Dermis blood vessel endothelial cell (primary cell): Measurements from ENCODE around the gene FRMPD1. TPM values are rescaled to one million over a fixed set of nuclear protein-coding genes. Genes with fewer than 3 reads are reported as not detected.
"Not testable (repeated sequence)": the region's sequence is repeated elsewhere in the genome, so short reads cannot be mapped to it uniquely, and the experiment has no call there.

ENCODE experiments used
- DNase-seq: peaks from one replicate; pipeline ENCODE4 v3.0.0; 2010
- total RNA-seq: library from RNA; depleted of rRNA; stranded (reverse); fragments of >200 nt; gene quantifications from 2 replicates; pipeline ENCODE4 v1.2.3, GENCODE V29; 2014

Gene FRMPD1
- total RNA-seq, 1 donor from 2014 or later: not detected

DNA sequence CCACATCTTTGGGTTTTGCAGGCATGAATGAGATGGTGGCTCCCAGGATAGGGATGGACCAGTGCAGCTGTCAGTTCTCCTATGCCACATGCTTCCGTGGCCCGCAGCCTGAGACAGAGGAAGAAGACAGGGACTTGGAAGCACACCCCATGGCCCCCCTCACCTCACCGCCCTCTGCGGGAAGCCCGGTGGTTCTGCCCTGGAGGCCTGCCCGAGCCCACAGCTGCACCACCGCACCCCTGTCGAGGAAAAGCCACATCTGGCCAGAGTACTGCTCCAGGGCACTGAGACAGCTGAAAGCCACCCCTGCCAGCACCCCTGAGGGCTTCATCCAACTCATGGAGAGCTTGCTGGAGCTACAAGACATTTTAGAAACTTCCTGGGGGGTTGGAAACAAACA, 95.2 kb downstream of the FRMPD1 start:
- no peak for DNase-seq

DNA sequence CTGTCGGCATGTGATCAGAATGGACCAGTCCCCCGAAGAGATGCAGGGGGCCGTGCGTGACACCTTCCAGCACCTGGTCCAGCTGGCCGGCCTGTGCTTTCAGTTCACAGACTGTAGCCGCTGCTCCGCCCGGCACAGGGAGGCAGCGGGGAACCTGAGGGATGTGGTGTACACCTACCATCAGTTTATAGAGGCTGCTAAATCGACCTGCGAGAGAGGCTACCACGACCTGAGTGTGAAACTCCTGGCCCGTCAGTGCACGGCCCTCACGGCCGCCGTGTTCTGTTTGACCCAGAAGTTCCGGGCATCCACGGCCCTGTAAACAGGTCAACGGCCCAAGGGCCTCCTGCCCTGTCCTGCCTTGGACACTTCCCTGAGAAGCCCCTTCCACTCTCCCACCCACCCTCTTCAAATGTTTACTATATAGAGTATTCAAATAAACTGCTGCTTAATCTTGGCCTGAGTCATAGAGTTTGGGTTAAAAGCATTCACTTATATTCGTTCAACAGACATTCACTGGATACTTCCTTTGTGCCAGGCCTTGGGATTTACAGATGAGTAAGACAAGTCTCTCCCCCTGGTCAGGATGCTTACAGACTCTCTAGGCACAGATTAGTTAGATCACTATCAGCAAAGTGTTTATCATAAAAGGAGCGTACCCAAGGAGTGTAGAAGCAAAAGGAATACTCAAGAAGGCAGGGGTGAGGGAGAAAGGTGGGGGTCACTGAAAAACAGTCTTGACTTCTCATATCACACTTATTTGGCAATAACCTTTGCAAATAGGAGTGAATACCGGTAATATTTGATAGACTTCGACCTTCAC, 95.9 kb downstream of the FRMPD1 start:
- peak; percentile 2 for DNase-seq

DNA sequence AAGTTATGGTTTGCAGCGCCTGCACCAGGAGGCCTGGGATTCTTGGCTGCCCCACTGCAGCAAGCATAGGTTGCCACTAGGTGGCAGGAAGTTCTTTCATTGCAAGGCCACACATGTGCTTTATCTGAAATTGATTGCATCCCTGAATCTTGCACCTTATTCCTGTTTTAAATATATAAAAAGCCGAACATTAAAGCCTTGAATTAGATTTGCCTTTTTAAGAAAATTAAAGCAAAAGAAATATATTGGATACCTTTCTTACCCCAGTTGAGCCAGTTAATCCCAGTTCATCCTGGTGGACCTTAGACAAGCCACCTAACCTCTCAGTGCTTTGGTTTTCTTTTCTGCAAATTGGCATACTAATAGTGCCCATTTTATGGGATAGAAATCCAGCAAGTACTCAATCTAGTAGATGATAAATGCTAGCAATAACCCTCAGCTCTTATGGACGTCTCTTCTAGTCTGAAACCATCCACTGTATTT, 96.6 kb downstream of the FRMPD1 start:
- DNase-seq: peak; percentile 80

DNA sequence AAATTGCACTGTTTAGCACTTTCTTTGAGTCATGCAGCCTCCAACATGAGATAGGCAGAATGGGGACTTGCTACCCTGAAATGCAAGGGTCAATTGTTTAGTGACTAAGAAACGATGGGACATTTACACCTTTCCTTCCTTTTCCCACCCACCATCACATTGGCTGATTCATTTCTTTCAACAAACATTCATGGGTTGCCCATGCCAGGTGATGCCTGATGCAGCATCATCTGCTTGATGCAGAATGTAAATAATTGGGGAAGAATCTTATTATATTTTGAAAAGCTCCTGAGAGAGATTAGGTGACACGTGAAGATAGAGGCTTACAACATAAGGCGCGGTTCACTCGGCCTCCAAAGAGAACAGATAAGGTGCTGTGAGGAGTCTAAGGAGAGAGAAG, 98.4 kb downstream of the FRMPD1 start:
- no peak for DNase-seq

DNA sequence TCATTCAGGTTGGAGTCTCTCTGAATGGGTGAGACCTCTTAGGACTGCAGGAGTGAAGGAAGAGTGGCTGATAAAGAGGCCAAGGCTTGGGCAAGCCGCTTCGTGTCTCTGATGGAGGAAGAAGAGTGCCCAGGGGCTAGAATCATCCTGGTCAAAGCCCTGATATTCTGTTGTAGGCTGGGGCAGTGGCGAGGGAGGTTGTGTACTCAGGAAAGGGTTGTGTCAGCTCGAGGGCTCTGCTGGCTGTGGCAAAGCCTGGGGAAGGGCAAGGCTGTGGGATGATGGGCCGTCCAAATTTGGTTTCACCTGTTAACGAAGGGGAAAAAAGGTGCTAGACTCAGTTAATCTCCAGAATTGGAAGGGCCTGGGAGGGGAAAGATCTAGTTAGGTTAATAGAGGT, 100.4 kb downstream of the FRMPD1 start:
- no peak for DNase-seq

DNA sequence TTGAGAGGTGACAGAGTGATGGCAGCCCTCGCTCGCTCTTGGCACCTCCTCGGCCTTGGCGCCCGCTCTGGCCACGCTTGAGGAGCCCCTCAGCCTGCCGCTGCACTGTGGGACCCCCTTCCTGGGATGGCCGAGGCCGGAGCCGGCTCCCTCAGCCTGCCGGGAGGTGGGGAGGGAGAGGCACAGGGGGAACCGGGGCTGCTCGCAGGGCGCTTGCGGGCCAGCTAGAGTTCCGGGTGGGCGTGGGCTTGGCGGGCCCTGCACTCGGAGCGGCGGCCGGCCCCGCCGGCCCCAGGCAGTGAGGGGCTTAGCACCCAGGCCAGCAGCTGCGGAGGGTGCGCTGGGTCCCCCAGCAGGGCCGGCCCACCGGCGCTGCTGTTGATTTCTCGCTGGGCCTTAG, 101.0 kb downstream of the FRMPD1 start:
- not testable (repeated sequence) for DNase-seq

DNA sequence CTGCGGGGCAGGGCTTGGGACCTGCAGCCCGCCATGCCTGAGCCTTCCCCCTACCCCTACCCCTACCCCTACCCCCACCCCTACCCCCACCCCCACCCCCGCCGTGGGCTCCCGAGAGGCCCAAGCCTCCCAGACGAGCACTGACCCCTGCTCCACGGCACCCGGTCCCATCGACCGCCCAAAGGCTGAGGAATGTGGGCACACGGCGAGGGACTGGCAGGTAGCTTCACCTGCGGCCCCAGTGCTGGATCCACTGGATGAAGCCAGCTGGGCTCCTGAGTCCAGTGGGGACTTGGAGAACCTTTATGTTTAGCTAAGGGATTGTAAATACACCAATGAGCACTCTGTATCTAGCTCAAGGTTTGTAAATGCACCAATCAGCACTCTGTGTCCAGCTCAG, 101.4 kb downstream of the FRMPD1 start:
- DNase-seq: not testable (repeated sequence)

DNA sequence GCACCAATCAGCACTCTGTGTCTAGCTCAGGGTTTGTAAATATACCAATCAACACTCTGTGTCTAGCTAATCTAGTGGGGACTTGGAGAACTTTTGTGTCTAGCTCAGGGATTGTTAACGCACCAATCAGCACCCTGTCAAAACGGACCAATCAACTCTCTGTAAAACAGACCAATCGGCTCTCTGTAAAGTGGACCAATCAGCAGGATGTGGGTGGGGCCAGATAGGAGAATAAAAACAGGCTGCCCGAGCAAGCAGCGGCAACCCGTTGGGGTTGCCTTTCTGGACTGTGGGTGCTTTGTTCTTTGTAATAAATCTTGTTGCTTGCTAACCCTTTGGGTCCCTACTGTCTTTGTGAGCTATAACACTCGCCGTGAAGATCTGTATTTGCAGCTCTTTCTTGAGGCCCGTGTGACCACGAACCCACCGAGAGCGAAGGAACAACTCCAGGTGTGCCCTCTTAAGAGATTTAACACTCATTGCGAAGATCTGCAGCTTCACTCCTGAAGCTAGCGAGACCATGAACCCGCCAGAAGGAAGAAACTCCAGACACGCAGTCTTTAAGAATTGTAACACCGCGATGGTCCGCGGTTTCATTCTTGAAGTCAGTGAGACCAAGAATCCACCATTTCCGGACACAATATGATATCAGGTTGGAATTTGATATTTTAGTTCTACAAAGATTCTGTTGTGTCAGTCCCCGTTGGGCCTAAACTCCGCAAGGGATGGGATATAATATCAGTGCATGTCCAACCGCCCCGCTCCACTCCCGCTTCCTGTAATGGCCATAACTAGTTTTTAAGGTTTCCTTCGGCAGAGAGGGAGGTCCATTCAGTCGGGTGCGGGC, 102.1 kb downstream of the FRMPD1 start:
- DNase-seq: no peak

DNA sequence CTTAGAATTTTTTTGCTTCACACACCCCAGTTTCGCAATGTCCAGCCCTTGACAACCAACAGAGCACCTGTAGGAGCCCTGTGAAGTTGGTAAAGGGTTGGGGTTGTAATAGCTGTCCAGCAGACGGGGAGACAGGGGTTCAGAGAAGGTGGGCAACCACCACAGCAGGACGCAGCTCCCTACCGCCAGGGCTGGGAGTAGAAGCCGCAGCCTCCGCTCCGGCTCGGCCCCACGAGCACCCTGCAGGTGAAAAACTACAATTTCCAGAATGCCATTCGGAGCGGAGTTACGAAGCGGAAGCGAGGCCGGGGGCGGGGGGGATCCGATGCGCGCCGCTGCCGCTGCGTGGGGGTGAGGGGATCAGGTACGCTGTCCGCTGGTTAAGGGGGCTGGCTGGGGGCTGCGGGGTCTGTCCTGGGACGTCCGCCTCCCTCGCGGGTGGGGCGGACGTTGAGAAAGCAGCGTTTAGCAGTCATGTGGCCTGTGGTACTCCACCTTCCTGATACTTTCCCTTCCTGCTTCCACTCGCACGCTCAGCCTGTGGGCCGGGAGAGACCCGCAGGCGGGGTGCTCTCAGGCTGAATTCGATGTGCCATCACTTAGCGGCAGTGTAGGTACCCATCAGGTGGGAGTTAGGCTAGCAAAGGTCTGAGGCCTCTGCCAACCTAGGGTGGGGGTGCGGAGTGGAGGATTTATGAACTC, 102.9 kb downstream of the FRMPD1 start, which contains the start of gene TRMT10B:
TRMT10B (plus strand) TSS at position 317 of the 702 bp plus-strand sequence. CDS start 8,127 bp downstream, outside the sequence.
- DNase-seq: peak; percentile 78

DNA sequence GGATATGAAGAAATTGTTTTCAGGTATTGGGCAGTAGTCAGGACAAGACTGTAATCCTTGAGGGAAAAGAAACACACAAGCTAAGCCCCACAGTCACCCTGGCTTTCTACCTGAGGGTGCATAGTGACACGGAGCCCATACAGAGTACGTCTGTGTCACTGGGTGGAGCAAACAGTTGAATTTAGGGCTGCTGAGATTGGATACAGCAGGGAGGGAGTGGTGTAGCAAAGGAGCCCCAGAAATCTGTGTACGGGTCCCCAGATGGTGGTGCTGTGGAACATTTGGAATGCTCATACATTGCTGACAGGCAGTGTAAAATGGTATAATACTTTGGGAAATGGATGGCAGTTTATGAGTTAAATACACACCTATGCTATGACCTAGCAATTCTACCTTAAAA, 108.0 kb downstream of the FRMPD1 start:
- no peak for DNase-seq

DNA sequence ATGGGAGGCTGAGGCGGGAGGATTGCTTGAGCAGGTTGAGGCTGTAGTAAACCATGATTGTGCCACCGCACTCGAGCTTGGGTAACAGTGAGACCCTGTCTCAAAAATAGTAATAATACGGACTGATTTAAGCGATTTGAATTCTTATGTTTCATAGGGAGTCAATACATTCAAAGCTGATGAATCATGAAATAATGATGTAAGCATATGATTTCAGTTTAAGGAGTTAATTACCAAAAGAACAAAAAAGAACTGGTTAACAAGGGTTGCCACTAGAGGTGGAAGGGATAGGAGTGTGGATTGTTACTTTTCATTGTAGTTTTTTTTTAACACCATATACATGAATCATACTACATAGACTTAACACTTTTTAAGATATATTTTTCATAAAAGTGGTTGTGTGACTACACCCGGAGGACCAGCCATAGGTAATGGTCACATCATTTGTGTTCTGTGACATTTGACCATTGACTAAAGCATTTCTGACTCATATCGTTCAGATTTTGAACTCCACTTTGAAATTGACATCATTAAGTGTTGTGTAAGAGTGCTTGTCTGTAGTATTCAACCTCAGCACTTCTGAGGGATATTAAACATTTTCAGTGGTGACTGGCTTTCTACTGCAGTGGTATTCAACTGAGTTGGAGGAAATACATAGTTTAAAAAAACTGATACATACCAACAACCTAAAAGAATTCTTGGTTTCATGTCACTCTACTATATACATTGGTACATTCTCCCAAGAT, 109.8 kb downstream of the FRMPD1 start:
- DNase-seq: no peak

DNA sequence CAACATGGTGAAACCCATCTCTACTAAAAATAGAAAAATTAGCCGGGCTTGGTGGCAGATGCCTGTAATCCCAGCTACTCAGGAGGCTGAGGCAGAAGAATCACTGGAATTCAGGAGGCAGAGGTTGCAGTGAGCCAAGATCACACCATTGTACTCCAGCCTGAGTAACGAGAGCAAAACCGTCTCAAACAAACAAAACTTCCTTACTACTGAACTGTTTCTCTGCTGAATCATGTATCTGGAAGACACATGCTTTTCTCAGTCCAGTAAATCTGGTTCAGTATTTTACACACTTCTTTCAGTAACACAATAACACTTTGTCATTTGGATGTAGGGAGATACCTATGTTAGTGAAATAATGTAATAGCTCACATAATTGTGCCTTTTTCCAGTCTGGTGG, 110.8 kb downstream of the FRMPD1 start:
- DNase-seq: peak; percentile 4

DNA sequence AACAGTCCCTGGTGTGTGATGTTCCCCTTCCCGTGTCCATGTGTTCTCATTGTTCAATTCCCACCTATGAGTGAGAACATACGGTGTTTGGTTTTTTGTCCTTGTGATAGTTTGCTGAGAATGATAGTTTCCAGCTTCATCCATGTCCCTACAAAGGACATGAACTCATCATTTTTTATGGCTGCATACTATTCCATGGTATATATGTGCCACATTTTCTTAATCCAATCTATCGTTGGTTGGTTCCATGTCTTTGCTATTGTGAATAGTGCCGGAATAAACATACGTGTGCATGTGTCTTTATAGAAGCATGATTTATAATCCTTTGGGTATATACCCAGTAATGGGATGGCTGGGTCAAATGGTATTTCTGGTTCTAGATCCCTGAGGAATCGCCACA, 114.5 kb downstream of the FRMPD1 start:
- not testable (repeated sequence) for DNase-seq

DNA sequence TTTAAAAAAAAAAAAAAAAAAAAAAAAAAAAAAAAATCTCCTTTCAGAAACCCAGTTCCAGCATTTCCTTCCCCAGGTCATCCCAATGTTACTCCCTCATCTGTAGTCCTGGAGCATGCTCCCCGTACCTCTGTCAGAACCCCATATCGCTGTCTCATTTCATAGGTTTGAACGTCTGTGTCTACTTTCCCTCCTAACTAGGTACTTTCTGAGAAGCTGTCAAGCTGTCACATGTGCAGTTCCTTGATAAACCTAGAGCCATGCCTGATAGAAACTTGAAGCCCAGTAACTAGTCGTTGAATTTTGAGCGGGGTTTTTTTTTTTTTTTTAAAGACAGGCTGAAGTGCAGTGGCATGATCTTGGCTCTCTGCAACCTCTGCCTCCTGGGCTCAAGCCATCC, 118.6 kb downstream of the FRMPD1 start:
- no peak for DNase-seq

DNA sequence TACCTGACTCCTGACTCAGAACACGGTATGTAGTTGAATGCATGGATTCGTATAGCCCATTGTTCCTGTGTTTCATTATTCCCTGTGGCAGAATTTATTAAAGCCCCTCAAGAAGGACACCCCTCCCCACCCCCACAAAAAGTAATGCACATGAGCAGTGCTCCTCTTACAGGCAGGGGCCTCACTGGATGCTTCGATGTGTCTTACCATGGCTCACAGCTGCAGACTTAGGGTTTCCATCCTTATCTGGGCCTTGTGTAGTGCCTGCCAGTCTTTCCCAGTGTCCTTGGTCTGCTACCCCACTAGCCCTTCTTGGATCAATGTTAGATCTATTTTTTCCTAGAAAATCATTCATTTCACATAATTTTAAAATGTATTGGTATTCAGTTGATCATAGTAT, 119.2 kb downstream of the FRMPD1 start:
- DNase-seq: no peak

DNA sequence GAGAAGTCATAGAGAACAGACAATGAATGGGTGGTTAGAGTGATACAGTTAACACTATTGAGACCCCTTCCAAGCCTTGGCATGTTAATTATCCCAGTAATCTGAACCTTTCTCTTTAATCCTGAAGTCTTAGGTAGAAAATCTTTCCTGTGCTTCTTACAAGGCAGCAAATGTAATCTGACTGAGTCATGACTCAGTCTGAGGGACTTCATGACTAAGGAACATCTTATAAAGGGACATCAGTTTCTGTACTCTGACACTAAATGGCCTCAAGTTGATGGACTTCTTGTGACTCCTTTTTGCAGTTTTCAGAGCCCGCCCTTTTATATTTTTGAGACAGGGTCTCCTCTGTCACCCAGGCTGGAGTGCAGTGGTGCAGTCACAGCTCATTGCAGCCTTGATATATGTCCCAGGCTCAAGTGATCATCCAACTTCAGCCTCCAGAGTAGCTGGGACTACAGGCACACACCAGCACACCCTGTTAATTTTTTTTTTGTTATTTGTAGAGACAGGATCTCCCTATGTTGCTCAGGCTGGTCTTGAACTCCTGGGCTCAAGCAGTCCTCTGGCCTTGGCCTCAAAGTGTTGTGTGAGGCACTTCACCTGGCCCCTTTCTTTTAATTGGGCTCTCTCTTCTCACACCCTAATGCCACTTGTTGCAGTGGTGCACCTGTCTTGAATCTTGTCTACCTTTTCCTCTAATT, 124.6 kb downstream of the FRMPD1 start:
- DNase-seq: no peak

DNA sequence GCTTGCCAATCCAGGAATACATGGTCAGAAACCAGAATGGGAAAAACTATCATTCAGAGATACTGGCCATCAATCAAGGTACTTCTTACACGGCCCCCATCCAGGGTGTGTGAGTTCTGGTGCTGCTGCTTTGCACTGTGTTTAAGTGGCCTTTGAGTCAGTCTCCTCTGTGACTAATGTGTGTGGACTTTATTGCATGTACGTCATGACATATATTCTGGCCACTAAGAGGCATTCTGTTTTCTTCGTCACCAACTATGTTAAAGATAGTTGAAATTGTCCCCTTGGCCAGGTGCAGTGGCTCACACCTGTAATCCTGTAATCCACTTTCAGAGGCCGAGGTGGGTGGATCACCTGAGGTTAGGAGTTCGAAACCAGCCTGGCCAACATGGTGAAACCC, 125.6 kb downstream of the FRMPD1 start:
- no peak for DNase-seq

DNA sequence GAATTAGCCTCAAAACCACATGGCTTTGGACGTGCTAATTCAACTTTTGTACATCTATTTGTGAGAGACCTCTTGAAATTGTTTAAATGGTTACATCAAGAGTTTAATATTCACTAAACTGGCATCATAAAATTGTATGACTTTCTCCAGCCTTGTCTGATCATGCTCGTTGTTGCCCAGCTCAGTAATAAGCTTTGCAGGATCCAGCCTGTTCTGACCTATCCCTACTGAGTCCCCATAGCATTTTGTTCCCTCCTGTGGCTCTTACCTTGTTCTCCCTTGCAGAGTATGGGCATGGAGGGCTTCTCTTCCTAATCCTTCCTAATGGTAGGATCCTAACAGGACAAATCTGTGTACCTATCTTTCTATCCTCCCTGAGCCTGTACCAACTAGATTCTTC, 127.8 kb downstream of the FRMPD1 start:
- no peak for DNase-seq

DNA sequence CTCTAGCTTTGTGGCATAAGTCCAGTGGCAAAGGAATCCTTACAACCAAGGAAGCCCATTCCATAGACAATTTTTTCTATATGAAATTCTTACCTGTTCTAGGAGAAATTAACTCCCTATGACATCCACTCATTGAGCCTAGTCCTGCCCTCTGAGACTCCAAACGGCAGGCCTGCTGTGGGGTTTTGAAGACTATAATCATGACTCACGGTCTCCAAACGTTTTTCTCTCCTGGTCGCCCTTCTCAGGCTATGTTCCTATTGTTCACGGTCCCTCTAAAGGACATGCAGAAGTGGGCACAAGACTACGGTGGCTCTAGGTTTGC, 133.5 kb downstream of the FRMPD1 start:
- DNase-seq: peak; percentile 46

DNA sequence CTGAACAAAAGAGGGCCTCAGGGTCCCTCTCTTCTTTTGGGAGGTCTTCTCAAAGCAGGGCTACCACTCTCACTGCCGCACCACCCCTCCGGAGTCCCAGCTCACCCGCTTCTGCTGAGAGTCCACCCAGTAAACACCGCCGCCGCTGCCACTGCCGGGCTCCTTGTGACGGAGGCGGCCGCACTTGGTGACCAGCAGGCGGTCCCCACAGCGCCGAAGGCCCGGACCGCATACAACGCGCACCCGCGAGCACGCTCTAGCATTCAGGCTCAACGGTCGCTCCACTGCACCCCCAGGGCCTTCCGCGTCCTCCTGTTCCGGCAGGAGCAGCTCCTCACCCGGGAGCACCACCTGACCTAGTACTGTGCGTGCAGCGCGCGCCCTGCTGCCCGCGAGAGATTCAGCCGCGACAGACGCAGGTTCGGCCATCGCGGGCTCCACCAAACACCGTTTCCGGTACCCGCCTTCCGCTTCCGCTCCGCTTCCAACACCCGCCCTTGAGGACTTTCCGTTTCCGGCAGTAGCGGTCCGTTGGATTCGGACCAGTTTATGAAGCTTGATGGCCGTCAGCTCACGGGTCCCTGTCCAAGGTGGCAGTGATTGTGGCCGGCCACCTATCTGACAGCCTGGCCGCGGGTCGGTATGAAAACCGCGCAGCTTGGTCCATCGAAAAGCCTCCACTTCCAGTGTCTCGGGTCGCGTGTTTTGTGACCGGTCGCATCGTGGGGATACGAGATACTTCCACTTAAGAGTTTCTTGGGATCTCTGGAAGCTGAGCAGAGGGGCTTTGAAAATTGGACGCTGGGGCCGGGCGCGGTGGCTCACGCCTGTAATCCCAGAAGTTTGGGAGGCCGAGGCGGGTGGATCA, 134.1 kb downstream of the FRMPD1 start, which contains the start of gene EXOSC3:
EXOSC3 (minus strand) TSS at position 449 of the 868 bp plus-strand sequence; CDS start at position 429, 20 bp downstream.
- peak; percentile 93 for DNase-seq
